Right lobe of liver (tissue), 4 donors: ENCODE measurements around the gene LZTFL1.

Experiments used
- CTCF ChIP-seq, 4 donors: fragments of 200-600 bp in 3 of 4; fragments of 450-650 bp in 1 of 4; IDR thresholded peaks; one replicate each; pipeline versions ENCODE4 v1.5.1 to v1.8.0; 2016 to 2022; ENCODE audit warnings: antibody characterized with exemption in 4 of 4, mild to moderate bottlenecking in 2 of 4
- POLR2A ChIP-seq: fragments of 450-650 bp; IDR thresholded peaks from one replicate; pipeline ENCODE4 v1.6.1; 2017; ENCODE audit warnings: antibody characterized with exemption, mild to moderate bottlenecking
- donor health status: DM: no; HTN: no; CAD: no.
- donor health status: DM: no; HTN: no; CAD: no.
- donor health status: DM: no; HTN: yes; CAD: no.

DNA sequence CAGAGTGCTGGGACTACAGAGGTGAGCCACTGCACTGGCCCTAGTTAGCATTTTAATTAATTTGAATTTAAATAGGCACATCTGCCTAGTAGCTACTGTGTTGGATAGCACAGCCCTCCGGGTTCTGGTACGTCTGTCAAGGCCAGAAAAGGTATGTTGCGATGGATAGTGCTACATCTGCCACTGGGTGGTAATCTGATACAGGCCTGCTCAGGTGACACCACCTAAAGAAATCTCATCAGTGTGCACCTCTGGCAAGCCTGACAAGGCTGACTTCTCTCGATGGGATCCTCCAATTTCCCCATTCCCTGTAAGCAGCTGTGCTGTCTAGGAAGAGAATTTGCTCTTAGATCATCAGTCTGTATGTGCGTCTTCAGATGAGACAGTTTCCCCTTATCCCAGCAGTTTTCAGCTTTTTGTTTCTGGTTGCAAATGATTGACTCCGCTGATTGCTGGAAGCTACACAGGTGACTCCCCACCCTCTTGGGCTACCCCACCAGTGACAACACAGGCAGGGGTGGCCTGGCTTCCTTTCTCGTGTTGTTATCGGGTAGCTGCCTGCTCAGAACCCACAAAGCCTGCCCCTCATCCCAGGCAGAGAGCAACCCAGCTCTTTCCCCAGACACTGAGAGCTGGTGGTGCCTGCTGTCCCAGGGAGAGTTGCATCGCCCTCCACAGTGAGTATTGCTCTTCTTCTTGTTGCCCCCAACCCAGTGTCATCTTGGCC is 44.2 kb upstream of the LZTFL1 start, which contains the start of gene CCR9:
- TF ChIP-seq CTCF (IDR thresholded peaks at IDR 0.05) (no peak), POLR2A (no peak)
